Measurements from ENCODE around the gene C9orf78. TPM values are rescaled to one million over a fixed set of nuclear protein-coding genes. Genes with fewer than 3 reads are reported as not detected.

C9orf78 gene
- polyA plus RNA-seq, 1 donor: 47.5 TPM

DNA sequence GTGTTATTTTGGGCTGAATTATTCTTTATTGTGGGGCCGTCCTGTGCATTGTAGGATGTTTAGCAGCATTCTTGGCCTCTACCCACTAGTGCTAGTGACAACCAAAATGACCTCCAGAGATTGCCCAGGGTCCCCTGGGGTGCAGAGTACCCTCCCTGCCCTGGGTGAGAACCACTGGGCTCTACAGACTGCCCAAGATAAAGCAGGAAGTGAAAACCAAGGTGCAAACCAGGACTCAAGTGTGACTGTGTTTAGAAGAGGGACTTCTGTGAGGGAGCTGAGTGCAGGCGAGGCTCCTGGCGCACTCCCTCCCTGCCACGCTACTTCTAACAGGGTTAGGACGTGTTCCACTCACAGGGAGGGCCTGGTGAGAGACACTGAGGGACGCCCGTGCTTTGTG lies 41.7 kb upstream of the C9orf78 start:
- DNase-seq: no peak
- Histone ChIP-seq H3K4me3 (ENCODE audit: low read length) (no peak overlapping the region), H3K9me3 (ENCODE audit: control insufficient read depth, low read depth, low read length) (no peaks in the 10 kb centered on the region), H3K4me1 (ENCODE audit: control insufficient read depth, insufficient read depth, low read length) (no peaks in the 10 kb centered on the region), H3K27me3 (ENCODE audit: control insufficient read depth, insufficient read depth, low read length) (no peaks in the 10 kb centered on the region), H3K36me3 (ENCODE audit: control insufficient read depth, insufficient read depth, low read length) (peaks cover 57% of the 10 kb centered on the region), H3K27ac (ENCODE audit: low read length) (no peak overlapping the region)
- no CpG with 5 or more reads among the region's 7 CpGs for WGBS (ENCODE audit: insufficient coverage, low lambda C conversion rate)

DNA sequence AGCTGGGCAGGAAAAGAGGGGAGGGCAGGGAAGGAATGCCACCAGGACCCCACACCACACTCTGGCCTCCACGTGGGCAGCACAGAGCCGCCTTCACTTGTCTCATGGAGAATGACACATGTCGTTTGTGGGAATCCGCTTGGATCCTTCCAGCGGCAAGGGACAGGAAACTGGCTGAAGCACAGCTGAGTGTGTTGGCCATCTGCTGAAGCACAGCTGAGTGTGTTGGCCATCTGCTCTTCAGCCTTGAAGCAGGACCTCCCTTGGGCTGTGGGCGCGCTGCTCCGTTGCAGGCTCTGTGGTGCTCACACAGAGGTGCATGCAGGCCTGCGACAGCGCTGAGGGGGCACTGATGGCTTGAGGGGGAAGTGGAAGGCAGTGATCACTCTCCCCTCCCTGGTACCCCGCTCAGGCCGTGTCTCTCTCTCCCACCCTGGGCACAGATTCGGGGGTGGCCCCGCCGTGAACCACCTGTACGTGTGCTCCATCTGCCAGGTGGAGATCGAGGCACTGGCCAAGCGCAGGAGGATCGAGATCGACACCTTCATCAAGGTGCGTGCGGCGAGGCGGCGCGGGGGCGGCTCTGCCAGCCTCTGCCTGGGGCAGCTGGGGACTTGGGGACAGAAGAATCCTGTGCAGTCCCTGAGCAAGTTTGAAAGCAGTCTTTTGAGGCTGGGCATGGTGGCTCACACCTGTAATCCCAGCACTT lies 40.8 kb upstream of the C9orf78 start:
- no peaks in the 10 kb centered on the region for H3K4me1 ChIP-seq (ENCODE audit: control insufficient read depth, insufficient read depth, low read length)
- no peaks in the 10 kb centered on the region for H3K9me3 ChIP-seq (ENCODE audit: control insufficient read depth, low read depth, low read length)
- H3K4me3 ChIP-seq (ENCODE audit: low read length): no peak overlapping the region
- peaks cover 48% of the 10 kb centered on the region for H3K36me3 ChIP-seq (ENCODE audit: control insufficient read depth, insufficient read depth, low read length)
- no peak for DNase-seq
- H3K27me3 ChIP-seq (ENCODE audit: control insufficient read depth, insufficient read depth, low read length): no peaks in the 10 kb centered on the region
- WGBS (ENCODE audit: insufficient coverage, low lambda C conversion rate): 100% methylated on average over 1 of the region's 27 CpGs
- no peak overlapping the region for H3K27ac ChIP-seq (ENCODE audit: low read length)

DNA sequence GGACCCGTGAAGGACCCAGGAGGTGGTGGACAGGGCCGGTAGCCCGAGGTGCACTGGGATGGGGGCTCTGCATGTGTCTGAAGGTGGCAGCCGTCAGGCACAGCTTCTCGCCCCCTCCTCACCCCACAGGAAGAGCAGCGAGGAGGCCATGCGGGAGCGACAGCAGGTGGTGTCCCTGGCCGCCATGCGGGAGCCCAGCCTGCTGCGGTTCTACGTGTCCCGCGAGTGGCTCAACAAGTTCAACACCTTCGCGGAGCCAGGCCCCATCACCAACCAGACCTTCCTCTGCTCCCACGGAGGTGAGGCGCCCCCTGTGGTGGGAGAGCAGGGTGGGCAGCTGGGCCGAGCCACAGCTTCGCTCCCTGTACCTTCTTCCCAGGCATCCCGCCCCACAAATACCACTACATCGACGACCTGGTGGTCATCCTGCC lies 40.1 kb upstream of the C9orf78 start:
- no peaks in the 10 kb centered on the region for H3K9me3 ChIP-seq (ENCODE audit: control insufficient read depth, low read depth, low read length)
- DNase-seq: no peak
- WGBS (ENCODE audit: insufficient coverage, low lambda C conversion rate): no CpG with 5 or more reads among the region's 23 CpGs
- H3K4me3 ChIP-seq (ENCODE audit: low read length): no peak overlapping the region
- H3K36me3 ChIP-seq (ENCODE audit: control insufficient read depth, insufficient read depth, low read length): peaks cover 41% of the 10 kb centered on the region
- H3K27ac ChIP-seq (ENCODE audit: low read length): no peak overlapping the region
- no peaks in the 10 kb centered on the region for H3K4me1 ChIP-seq (ENCODE audit: control insufficient read depth, insufficient read depth, low read length)
- H3K27me3 ChIP-seq (ENCODE audit: control insufficient read depth, insufficient read depth, low read length): no peaks in the 10 kb centered on the region

DNA sequence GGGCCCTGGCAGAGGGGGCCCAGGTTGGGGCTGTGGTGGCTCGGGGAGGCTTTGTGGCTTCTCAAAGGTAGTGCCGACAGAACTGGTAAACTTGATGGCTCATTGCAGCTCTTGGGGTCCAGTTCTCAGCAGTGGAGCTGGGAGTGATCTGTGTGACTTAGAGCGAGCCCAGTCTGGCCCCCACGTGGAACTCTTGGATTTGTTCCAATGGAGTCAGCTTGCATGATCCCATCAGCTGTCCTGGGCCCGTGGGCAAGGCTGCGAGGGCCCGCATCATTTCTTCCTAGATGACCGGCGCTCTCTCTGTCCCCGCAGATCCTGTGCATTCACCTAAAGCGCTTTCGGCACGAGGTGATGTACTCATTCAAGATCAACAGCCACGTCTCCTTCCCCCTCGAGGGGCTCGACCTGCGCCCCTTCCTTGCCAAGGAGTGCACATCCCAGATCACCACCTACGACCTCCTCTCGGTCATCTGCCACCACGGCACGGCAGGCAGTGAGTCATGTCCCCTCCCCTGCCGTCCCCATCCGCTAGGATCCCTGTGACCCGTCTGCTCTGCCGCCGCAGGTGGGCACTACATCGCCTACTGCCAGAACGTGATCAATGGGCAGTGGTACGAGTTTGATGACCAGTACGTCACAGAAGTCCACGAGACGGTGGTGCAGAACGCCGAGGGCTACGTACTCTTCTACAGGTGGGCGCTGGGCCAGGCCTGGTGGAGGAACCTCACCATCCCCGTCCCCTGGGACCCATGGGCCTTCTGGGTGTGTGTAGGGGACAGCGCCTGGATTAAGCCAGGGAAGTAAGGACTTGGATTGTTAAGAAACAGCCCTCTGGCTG lies 39.4 kb upstream of the C9orf78 start:
- DNase-seq: no peak
- Histone ChIP-seq H3K4me3 (ENCODE audit: low read length) (no peak overlapping the region), H3K36me3 (ENCODE audit: control insufficient read depth, insufficient read depth, low read length) (peaks cover 40% of the 10 kb centered on the region), H3K9me3 (ENCODE audit: control insufficient read depth, low read depth, low read length) (no peaks in the 10 kb centered on the region), H3K27ac (ENCODE audit: low read length) (no peak overlapping the region), H3K27me3 (ENCODE audit: control insufficient read depth, insufficient read depth, low read length) (no peaks in the 10 kb centered on the region), H3K4me1 (ENCODE audit: control insufficient read depth, insufficient read depth, low read length) (no peaks in the 10 kb centered on the region)
- no CpG with 5 or more reads among the region's 38 CpGs for WGBS (ENCODE audit: insufficient coverage, low lambda C conversion rate)

DNA sequence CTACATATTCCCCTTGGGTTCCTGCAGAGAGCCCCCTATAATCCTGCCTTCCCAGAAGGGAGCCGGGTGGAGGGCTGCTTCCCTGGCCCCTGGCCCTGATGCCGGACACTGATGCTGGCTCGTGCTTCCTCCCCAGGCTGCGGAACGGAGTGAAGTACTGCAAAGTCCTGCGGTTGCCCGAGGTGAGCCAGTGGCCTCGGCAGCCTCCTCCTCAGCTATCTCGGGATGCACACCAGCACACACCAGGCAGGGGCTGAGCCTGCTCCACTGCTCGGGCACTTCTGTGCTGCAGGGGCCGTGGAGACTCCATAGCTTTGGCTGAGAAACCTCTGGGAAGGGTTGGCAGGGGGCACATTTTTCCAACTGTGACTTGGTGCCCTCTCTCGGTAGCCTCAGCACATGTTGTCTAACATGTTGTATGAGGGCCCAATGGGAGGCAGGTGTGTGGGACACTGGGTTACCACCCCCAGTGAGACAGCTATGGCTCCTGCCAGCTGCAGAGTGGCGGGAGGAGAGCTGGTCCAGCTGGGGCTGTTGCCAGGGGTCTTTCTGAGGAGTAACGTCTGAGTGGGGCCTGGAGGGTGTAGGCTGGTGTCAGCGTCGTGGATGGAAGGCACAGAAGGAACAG lies 38.6 kb upstream of the C9orf78 start:
- H3K4me1 ChIP-seq (ENCODE audit: control insufficient read depth, insufficient read depth, low read length): no peaks in the 10 kb centered on the region
- no peaks in the 10 kb centered on the region for H3K9me3 ChIP-seq (ENCODE audit: control insufficient read depth, low read depth, low read length)
- H3K27me3 ChIP-seq (ENCODE audit: control insufficient read depth, insufficient read depth, low read length): no peaks in the 10 kb centered on the region
- H3K27ac ChIP-seq (ENCODE audit: low read length): no peak overlapping the region
- WGBS (ENCODE audit: insufficient coverage, low lambda C conversion rate): 100% methylated on average over 2 of the region's 16 CpGs
- H3K4me3 ChIP-seq (ENCODE audit: low read length): no peak overlapping the region
- DNase-seq: no peak
- peaks cover 43% of the 10 kb centered on the region for H3K36me3 ChIP-seq (ENCODE audit: control insufficient read depth, insufficient read depth, low read length)

DNA sequence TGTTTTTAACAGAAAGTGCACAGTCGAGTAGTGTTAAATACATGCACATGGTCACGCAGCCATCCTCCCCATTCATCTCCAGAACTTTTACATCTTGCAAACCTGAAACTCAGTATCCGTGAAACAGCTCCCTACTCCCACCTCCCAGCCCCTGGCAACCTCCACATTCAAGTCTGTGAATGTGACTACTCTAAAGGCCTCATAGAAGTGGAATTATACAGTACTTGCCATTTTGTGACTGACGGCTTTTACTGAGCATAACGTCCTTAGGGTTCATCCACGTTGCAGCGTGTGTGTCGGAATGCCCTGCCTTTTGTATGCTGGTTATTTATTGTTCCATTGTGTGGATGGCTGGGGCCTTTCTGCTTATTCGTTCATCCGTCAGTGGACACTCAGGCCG lies 36.0 kb upstream of the C9orf78 start:
- H3K4me3 ChIP-seq (ENCODE audit: low read length): no peak overlapping the region
- 91% methylated on average over 4 of the region's 11 CpGs for WGBS (ENCODE audit: insufficient coverage, low lambda C conversion rate)
- H3K4me1 ChIP-seq (ENCODE audit: control insufficient read depth, insufficient read depth, low read length): no peaks in the 10 kb centered on the region
- no peaks in the 10 kb centered on the region for H3K27me3 ChIP-seq (ENCODE audit: control insufficient read depth, insufficient read depth, low read length)
- H3K9me3 ChIP-seq (ENCODE audit: control insufficient read depth, low read depth, low read length): no peaks in the 10 kb centered on the region
- no peak overlapping the region for H3K27ac ChIP-seq (ENCODE audit: low read length)
- no peak for DNase-seq
- peaks cover 41% of the 10 kb centered on the region for H3K36me3 ChIP-seq (ENCODE audit: control insufficient read depth, insufficient read depth, low read length)

DNA sequence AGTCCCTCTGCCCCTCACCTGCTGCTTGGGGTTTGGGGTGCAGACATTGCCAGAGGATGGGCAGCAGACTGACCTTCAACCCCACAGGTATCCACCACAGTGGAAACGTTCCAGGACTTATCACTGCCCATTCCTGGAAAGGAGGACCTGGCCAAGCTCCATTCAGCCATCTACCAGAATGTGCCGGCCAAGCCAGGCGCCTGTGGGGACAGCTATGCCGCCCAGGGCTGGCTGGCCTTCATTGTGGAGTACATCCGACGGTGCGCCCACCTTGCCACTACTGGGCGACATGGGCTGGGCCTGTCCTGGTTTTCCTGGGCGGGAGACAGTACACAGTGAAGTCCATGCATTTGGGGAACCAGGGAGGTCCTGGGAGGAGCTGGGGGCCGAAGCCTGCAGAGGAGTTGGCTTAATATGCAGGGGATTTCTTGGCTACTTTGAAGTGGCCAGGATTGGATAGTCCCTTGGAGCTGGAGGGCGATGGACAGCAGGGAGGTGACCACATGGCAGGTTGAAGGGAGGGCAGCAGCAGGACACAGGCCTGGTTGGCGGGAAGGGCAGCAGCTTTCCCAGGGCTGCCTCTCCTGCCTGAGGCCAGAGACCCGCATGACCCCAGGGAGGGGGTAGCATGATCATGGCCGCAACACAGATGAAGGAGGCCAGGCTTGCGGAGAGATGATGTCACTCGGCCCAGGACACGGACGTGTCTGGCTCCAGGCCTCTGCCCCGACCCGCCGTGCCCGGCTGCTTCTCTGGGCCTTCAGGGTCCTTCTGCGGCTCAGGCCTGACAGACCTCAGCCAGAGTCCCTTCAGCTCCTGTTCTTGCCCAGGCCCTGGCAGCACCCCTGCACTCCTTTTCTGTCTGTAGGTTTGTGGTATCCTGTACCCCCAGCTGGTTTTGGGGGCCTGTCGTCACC lies 34.8 kb upstream of the C9orf78 start:
- no peaks in the 10 kb centered on the region for H3K27me3 ChIP-seq (ENCODE audit: control insufficient read depth, insufficient read depth, low read length)
- no peak overlapping the region for H3K27ac ChIP-seq (ENCODE audit: low read length)
- WGBS (ENCODE audit: insufficient coverage, low lambda C conversion rate): no CpG with 5 or more reads among the region's 24 CpGs
- H3K4me3 ChIP-seq (ENCODE audit: low read length): no peak overlapping the region
- H3K4me1 ChIP-seq (ENCODE audit: control insufficient read depth, insufficient read depth, low read length): no peaks in the 10 kb centered on the region
- H3K36me3 ChIP-seq (ENCODE audit: control insufficient read depth, insufficient read depth, low read length): peaks cover 35% of the 10 kb centered on the region
- DNase-seq: no peak
- H3K9me3 ChIP-seq (ENCODE audit: control insufficient read depth, low read depth, low read length): no peaks in the 10 kb centered on the region

DNA sequence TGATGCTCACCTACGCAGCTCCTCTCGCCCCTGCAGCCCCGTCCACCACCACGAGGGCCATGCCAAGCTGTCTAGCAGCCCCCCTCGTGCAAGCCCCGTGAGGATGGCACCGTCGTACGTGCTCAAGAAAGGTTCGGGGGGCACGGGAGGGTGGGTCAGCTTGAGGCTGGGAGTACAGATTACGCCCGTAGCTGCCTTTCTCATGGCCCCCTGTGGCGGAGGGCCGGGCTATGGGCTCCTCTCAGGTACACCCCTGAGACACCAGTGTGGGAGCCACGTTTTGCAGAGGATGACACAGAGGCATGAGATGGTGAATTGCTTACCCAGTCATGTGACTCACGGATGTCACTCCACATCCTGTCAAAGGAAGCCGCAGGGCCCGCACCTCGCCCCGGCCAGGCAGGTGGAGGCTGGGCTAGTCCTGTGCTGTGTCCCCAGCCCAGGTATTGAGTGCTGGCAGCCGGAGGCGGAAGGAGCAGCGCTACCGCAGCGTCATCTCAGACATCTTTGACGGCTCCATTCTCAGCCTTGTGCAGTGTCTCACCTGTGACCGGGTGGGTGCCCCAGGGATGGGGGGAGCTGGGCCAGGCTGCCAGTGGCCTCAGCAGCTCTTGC lies 33.9 kb upstream of the C9orf78 start:
- Histone ChIP-seq H3K36me3 (ENCODE audit: control insufficient read depth, insufficient read depth, low read length) (peaks cover 26% of the 10 kb centered on the region), H3K27ac (ENCODE audit: low read length) (no peak overlapping the region), H3K9me3 (ENCODE audit: control insufficient read depth, low read depth, low read length) (no peaks in the 10 kb centered on the region), H3K4me1 (ENCODE audit: control insufficient read depth, insufficient read depth, low read length) (no peaks in the 10 kb centered on the region), H3K4me3 (ENCODE audit: low read length) (no peak overlapping the region), H3K27me3 (ENCODE audit: control insufficient read depth, insufficient read depth, low read length) (no peaks in the 10 kb centered on the region)
- DNase-seq: no peak
- whole genome bisulfite sequencing (ENCODE audit: insufficient coverage, low lambda C conversion rate): no CpG with 5 or more reads among the region's 28 CpGs

DNA sequence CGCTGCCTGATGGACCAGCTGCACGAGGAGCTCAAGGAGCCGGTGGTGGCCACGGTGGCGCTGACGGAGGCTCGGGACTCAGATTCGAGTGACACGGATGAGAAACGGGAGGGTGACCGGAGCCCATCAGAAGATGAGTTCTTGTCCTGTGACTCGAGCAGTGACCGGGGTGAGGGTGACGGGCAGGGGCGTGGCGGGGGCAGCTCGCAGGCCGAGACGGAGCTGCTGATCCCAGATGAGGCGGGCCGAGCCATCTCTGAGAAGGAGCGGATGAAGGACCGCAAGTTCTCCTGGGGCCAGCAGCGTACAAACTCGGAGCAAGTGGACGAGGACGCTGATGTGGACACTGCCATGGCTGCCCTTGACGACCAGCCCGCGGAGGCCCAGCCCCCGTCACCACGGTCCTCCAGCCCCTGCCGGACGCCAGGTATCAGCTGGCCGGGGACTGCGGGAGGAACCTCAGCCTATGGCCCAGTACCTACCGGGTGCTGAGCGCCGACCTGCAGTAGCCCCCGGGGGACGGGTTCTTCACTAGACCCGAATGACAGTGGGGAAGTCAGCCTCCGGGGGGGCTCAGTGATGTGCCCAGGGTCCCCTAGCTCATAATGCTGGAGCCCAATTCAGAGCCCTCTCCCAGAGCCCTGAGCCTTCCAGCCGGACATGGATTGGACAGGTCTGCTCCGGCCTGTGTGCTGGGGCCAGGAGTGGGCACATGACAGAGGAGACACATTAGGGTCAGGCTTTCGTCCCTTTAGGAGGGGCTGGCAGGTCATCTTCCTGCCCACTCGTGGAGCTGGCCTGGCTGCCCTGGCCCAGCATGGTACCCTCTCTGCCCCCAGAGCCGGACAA lies 33.2 kb upstream of the C9orf78 start:
- no peak overlapping the region for H3K4me3 ChIP-seq (ENCODE audit: low read length)
- no peaks in the 10 kb centered on the region for H3K27me3 ChIP-seq (ENCODE audit: control insufficient read depth, insufficient read depth, low read length)
- no CpG with 5 or more reads among the region's 48 CpGs for WGBS (ENCODE audit: insufficient coverage, low lambda C conversion rate)
- H3K4me1 ChIP-seq (ENCODE audit: control insufficient read depth, insufficient read depth, low read length): no peaks in the 10 kb centered on the region
- no peaks in the 10 kb centered on the region for H3K9me3 ChIP-seq (ENCODE audit: control insufficient read depth, low read depth, low read length)
- DNase-seq: no peak
- H3K27ac ChIP-seq (ENCODE audit: low read length): no peak overlapping the region
- H3K36me3 ChIP-seq (ENCODE audit: control insufficient read depth, insufficient read depth, low read length): peaks cover 22% of the 10 kb centered on the region

Data from large intestine (tissue), 3 donors.